ENCODE results near the gene PAK2.

- TF ChIP-seq, protein P1, sequence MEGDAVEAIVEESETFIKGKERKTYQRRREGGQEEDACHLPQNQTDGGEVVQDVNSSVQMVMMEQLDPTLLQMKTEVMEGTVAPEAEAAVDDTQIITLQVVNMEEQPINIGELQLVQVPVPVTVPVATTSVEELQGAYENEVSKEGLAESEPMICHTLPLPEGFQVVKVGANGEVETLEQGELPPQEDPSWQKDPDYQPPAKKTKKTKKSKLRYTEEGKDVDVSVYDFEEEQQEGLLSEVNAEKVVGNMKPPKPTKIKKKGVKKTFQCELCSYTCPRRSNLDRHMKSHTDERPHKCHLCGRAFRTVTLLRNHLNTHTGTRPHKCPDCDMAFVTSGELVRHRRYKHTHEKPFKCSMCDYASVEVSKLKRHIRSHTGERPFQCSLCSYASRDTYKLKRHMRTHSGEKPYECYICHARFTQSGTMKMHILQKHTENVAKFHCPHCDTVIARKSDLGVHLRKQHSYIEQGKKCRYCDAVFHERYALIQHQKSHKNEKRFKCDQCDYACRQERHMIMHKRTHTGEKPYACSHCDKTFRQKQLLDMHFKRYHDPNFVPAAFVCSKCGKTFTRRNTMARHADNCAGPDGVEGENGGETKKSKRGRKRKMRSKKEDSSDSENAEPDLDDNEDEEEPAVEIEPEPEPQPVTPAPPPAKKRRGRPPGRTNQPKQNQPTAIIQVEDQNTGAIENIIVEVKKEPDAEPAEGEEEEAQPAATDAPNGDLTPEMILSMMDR (conservative IDR thresholded peaks at IDR 0.05; ENCODE audit: low read depth, low read length): no peak
- no peak for TF ChIP-seq EZH2phosphoT487 (IDR thresholded peaks at IDR 0.05; ENCODE audit: borderline replicate concordance, low read length)
- TF ChIP-seq EZH2 (IDR thresholded peaks at IDR 0.05; ENCODE audit: low read length, unreplicated experiment): no peak
These were observed 36.3 kb downstream of the PAK2 start for GRCh38 chr3:196775938-196776337.
